ENCODE results near the gene PPDPF. TPM values are rescaled to one million over a fixed set of nuclear protein-coding genes. Genes with fewer than 3 reads are reported as not detected.

PPDPF gene
- total and polyA plus RNA-seq, 11 donors, result 182 to 442 (median 269) TPM

- DNase-seq, result peak in 4 of 5 donors; percentile 75 to 86 (median 78)
- ATAC-seq, result peak; percentile 20 to 67 (median 57)
- TF ChIP-seq, protein P1, sequence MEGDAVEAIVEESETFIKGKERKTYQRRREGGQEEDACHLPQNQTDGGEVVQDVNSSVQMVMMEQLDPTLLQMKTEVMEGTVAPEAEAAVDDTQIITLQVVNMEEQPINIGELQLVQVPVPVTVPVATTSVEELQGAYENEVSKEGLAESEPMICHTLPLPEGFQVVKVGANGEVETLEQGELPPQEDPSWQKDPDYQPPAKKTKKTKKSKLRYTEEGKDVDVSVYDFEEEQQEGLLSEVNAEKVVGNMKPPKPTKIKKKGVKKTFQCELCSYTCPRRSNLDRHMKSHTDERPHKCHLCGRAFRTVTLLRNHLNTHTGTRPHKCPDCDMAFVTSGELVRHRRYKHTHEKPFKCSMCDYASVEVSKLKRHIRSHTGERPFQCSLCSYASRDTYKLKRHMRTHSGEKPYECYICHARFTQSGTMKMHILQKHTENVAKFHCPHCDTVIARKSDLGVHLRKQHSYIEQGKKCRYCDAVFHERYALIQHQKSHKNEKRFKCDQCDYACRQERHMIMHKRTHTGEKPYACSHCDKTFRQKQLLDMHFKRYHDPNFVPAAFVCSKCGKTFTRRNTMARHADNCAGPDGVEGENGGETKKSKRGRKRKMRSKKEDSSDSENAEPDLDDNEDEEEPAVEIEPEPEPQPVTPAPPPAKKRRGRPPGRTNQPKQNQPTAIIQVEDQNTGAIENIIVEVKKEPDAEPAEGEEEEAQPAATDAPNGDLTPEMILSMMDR (IDR thresholded peaks at IDR 0.05), result peak in 11 of 12 donors; percentile 0 to 67 (median 44)
- TF ChIP-seq POLR2A (IDR thresholded peaks at IDR 0.05), result no peak
- WGBS, 4 donors, result 1 to 2% (median 1%) methylated on average over 27 to 72 of the region's 72 CpGs
- Histone ChIP-seq H3K4me1 (peaks cover 0 to 35% (median 22%) of the 10 kb centered on the region in 12 donors), H3K36me3 (peaks cover 0 to 21% (median 2%) of the 10 kb centered on the region in 9 donors), H3K9me3 (peaks cover 0 to 9% (median 0%) of the 10 kb centered on the region in 12 donors), H3K27ac (peak overlapping the region; percentile 89 to 99 (median 97)), H3K4me3 (peak overlapping the region; percentile 73 to 98 (median 88)), H3K27me3 (no peaks in the 10 kb centered on the region)
- intact Hi-C loops (cut with DNase I), result loop anchor here in 6 of 10 donors (1.0 to 10.0 kb wide), 4 partner anchors 23 to 78 kb away; no protein-coding TSS in a partner anchor
Measured at GRCh38 chr20:63519668-63520503, 679 bp upstream of the PPDPF start.

DNA sequence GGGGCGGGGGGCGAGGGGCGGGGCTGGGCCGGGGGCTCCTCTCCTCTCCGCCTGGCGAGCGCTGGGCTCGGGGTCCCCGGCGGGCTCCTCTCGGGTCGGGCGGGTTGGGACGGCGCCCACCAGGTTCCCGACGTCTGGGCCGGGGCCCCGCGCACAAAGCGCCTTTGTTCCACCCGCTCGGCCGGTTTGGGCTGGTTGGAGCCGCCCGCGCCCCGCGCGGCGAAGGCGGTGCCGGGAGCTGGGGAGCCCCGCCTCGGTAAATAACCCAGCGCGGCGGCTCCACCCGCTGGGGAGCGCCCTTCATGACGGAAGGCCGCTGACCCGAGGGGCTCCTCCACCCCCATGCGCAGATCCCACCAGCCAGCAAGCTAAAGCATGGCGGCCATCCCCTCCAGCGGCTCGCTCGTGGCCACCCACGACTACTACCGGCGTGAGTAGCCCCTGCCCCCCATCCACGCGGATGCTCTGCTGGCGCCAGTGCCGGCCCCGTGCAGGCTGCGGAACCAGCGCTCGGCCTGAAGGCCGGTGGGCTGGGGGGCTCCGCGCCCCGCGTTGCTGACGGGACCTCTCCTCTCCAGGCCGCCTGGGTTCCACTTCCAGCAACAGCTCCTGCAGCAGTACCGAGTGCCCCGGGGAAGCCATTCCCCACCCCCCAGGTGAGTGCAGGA, 503 bp downstream of the PPDPF start:
- peak; percentile 52 to 83 (median 72) for DNase-seq
- ATAC-seq, result peak in 3 of 4 donors; percentile 34 to 68 (median 66)
- H3K4me3 ChIP-seq, result peak overlapping the region; percentile 73 to 98 (median 88)
- peaks cover 0 to 35% (median 22%) of the 10 kb centered on the region in 12 donors for H3K4me1 ChIP-seq
- H3K9me3 ChIP-seq, result peaks cover 0 to 9% (median 0%) of the 10 kb centered on the region in 12 donors
- H3K27me3 ChIP-seq, result no peaks in the 10 kb centered on the region
- WGBS, 4 donors, result 1 to 7% (median 2%) methylated on average over 26 to 68 of the region's 68 CpGs
- intact Hi-C loops (cut with DNase I), result loop anchor here in 6 of 10 donors (1.0 to 10.0 kb wide), 5 partner anchors 24 to 79 kb away; no protein-coding TSS in a partner anchor
- no peak for TF ChIP-seq POLR2A (IDR thresholded peaks at IDR 0.05)
- TF ChIP-seq, protein P1 (IDR thresholded peaks at IDR 0.05), result peak in 4 of 12 donors; percentile 8 to 39 (median 24)
- H3K27ac ChIP-seq, result peak overlapping the region; percentile 89 to 99 (median 97)
- H3K36me3 ChIP-seq, result peaks cover 0 to 21% (median 2%) of the 10 kb centered on the region in 9 donors

GRCh38 chr20:63521602-63522001, 1.0 kb downstream of the PPDPF start:
- intact Hi-C loops (cut with DNase I), result loop anchor here in 5 of 10 donors (1.0 to 10.0 kb wide), 4 partner anchors 24 to 79 kb away; no protein-coding TSS in a partner anchor
- peak overlapping the region in 10 of 12 donors; percentile 89 to 99 (median 96) for H3K27ac ChIP-seq

DNA sequence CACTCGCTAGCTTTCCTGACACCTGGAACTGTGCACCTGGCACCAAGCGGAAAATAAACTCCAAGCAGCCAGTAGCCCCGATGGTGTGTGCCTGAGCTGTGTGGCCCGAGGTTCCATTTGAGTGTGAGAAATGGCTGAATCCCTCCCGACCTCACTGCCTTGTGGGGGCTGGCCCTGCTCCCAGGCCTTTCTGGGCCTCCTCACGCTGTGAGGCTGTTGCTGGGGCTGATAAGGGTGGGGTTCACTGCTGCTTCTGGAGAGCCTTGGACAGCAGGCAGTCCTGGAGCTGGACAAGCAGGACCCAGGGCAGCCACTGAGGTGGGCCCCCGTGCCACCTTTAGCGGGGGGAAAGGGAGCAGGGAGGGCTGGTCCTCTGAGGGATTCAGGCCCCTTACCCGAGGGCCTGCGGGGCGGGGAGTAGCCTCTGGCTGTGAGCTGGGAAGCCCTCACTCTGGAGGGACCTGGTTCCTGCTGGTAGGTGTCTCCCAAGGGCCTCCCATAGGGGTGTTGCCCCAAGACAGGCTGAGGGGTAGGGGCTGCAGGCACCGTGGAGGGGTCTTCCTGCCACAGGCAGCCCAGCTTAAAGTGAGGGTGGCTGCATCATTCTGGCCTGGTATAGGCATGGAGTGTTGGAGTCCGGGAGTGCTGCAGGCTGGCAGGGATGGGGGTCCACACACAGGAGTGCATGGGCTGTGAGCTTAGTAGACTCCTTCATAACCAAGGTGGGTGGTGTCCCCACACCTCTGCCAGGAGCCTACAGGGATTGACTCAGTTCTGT, 1.7 kb downstream of the PPDPF start:
- ATAC-seq (no peak), DNase-seq (peak in 3 of 5 donors; percentile 9 to 29 (median 25))
- Histone ChIP-seq H3K4me3 (peak overlapping the region in 8 of 12 donors; percentile 33 to 97 (median 90)), H3K27ac (peak overlapping the region in 4 of 12 donors; percentile 8 to 99 (median 26)), H3K4me1 (peaks cover 0 to 35% (median 22%) of the 10 kb centered on the region in 12 donors), H3K27me3 (no peaks in the 10 kb centered on the region), H3K9me3 (peaks cover 0 to 9% (median 0%) of the 10 kb centered on the region in 12 donors), H3K36me3 (peaks cover 0 to 21% (median 2%) of the 10 kb centered on the region in 9 donors)
- 65 to 77% (median 68%) methylated on average over 10 to 13 of the region's 13 CpGs for WGBS, 4 donors
- TF ChIP-seq POLR2A (IDR thresholded peaks at IDR 0.05), result no peak
- TF ChIP-seq, protein P1 (IDR thresholded peaks at IDR 0.05), result no peak
- intact Hi-C loops (cut with DNase I), result loop anchor here in 2 of 10 donors (5.0 to 10.0 kb wide), 2 partner anchors 77 to 80 kb away; no protein-coding TSS in a partner anchor

More at GRCh38 chr20:63521602-63522001, 1.0 kb downstream of the PPDPF start:
- no peak for TF ChIP-seq POLR2A (IDR thresholded peaks at IDR 0.05)
- no peaks in the 10 kb centered on the region for H3K27me3 ChIP-seq
- ATAC-seq, result no peak
- peak overlapping the region; percentile 73 to 98 (median 88) for H3K4me3 ChIP-seq
- peaks cover 0 to 21% (median 2%) of the 10 kb centered on the region in 9 donors for H3K36me3 ChIP-seq
- peaks cover 0 to 35% (median 22%) of the 10 kb centered on the region in 12 donors for H3K4me1 ChIP-seq
- 24 to 39% (median 26%) methylated on average over 14 to 23 of the region's 23 CpGs for WGBS, 4 donors
- H3K9me3 ChIP-seq, result peaks cover 0 to 9% (median 0%) of the 10 kb centered on the region in 12 donors
- DNase-seq, result peak in 3 of 5 donors; percentile 29 to 51 (median 33)
